GM12878 (cell line): Measurements from ENCODE around the gene PARP16. TPM values are rescaled to one million over a fixed set of nuclear protein-coding genes. Genes with fewer than 3 reads are reported as not detected.
A peak's percentile ranks its signal among the peaks of the same experiment; 100 is the strongest.

Source experiments
- ATAC-seq: fragments of 200-7000 bp; cut with Tn5 transposase; 3 replicates; pipeline ENCODE4 v1.9.1; 2020; ENCODE audit warnings: mild to moderate bottlenecking, moderate library complexity
- BruUV-seq: library from RNA; stranded (reverse); fragments of 400-500 nt; replicated peaks from 2 replicates; lab custom pipeline; 2021; lab: Mats Ljungman, UMichigan
- CTCF ChIA-PET: fragments of 300-600 bp; sonication (Branson Sonifier 250); formaldehyde crosslinking; extraction: SDS; loops from one replicate; lab custom pipeline; 2021; ENCODE audit warnings: inconsistent platforms; lab: Yijun Ruan, JAX
- POLR2A ChIA-PET: fragments of 350-600 bp; formaldehyde crosslinking; extraction: SDS; loops from one replicate; lab custom pipeline; 2021; ENCODE audit warnings: inconsistent platforms; lab: Charles Lee
- RAD21 ChIA-PET: fragments of 300-600 bp; sonication (Branson Sonifier 250); formaldehyde crosslinking; loops from one replicate; lab custom pipeline; 2023; ENCODE audit warnings: antibody characterized with exemption; ENCODE audit not compliant: unreplicated experiment; lab: Charles Lee
- SMC1A ChIA-PET: fragments of 300-600 bp; sonication (Branson Sonifier 250); formaldehyde crosslinking; loops from one replicate; lab custom pipeline; 2023; ENCODE audit not compliant: unreplicated experiment, uncharacterized antibody; lab: Charles Lee
- DNase-seq: peaks from one replicate; pipeline ENCODE4 v3.0.0-alpha.2; 2011; ENCODE audit warnings: low read depth, low spot score
- FAIRE-seq: peaks from 3 replicates; lab custom pipeline; 2011; peaks lifted over from hg19 to GRCh38; lab: Jason Lieb, UNC
- H2AFZ ChIP-seq: 2 replicates; pipeline ENCODE4 v1.6.0; 2011; ENCODE audit warnings: low read depth, low read length, control low read depth; ENCODE audit not compliant: control insufficient read depth
- H3K27ac ChIP-seq: 2 replicates; pipeline ENCODE4 v1.5.1; 2011; ENCODE audit warnings: control low read depth; ENCODE audit not compliant: control insufficient read depth, insufficient read depth
- H3K27me3 ChIP-seq, 2 experiments: replicated peaks in 1 of 2; 2 replicates each; pipeline versions ENCODE4 v1.6.0 to v1.6.1; 2011; ENCODE audit warnings: low read length in 1 of 2; ENCODE audit not compliant: control insufficient read depth in 2 of 2, insufficient read depth in 2 of 2
- H3K36me3 ChIP-seq, 2 experiments: 2 replicates each; pipeline ENCODE4 v1.5.1; 2011; ENCODE audit warnings: low read length in 1 of 2; ENCODE audit not compliant: control insufficient read depth in 2 of 2, insufficient read depth in 2 of 2
- H3K4me1 ChIP-seq: 2 replicates; pipeline ENCODE4 v1.6.1; 2011; ENCODE audit warnings: mild to moderate bottlenecking, low read length, moderate library complexity, mixed read lengths; ENCODE audit not compliant: control insufficient read depth, insufficient read depth
- H3K4me2 ChIP-seq: 2 replicates; pipeline ENCODE4 v1.6.0; 2011; ENCODE audit warnings: control low read depth; ENCODE audit not compliant: control insufficient read depth, insufficient read depth
- H3K4me3 ChIP-seq: fragments of 200-600 bp; sonication (generic); 2 replicates; pipeline ENCODE4 v1.5.1; 2016
- H3K79me2 ChIP-seq: 2 replicates; pipeline ENCODE4 v1.6.0; 2011; ENCODE audit warnings: low read length; ENCODE audit not compliant: control insufficient read depth, insufficient read depth
- H3K9ac ChIP-seq: 2 replicates; pipeline ENCODE4 v1.8.0; 2011; ENCODE audit warnings: low read length, control low read depth, mixed read lengths; ENCODE audit not compliant: control insufficient read depth, insufficient read depth
- H3K9me3 ChIP-seq: replicated peaks from 3 replicates; pipeline ENCODE4 v1.5.1; 2011; ENCODE audit warnings: mild to moderate bottlenecking, low read length; ENCODE audit not compliant: control insufficient read depth, insufficient read depth
- H4K20me1 ChIP-seq: 2 replicates; pipeline ENCODE4 v1.6.0; 2011; ENCODE audit not compliant: control insufficient read depth, insufficient read depth
- EGR1 ChIP-seq, 2 experiments: IDR thresholded peaks; 1 replicate in 1 of 2; 2 replicates in 1 of 2; pipeline ENCODE4 v1.6.1; 2011 to 2012; ENCODE audit warnings: low read depth in 2 of 2, low read length in 2 of 2, borderline replicate concordance in 1 of 2, mild to moderate bottlenecking in 1 of 2, moderate library complexity in 1 of 2
- FOS ChIP-seq: IDR thresholded peaks from 3 replicates; pipeline ENCODE4 v1.6.1; 2011; ENCODE audit warnings: borderline replicate concordance; ENCODE audit not compliant: insufficient read length; ENCODE audit errors: extremely low read depth
- REST ChIP-seq: IDR thresholded peaks from 2 replicates; pipeline ENCODE4 v1.6.1; 2012; ENCODE audit warnings: mild to moderate bottlenecking, low read depth, low read length
- ZNF207 ChIP-seq: fragments of 450-650 bp; IDR thresholded peaks from 2 replicates; pipeline ENCODE4 v1.6.1; 2014; ENCODE audit warnings: antibody characterized with exemption, mild to moderate bottlenecking, borderline replicate concordance
- WGBS: methylation state at CpG from one replicate; pipeline ENCODE4 v1.1.6; 2016; ENCODE audit warnings: low lambda C conversion rate; ENCODE audit not compliant: insufficient replicate concordance, insufficient coverage; ENCODE audit errors: missing lambda C conversion rate; 5-methylcytosine and 5-hydroxymethylcytosine counted together
- in situ Hi-C: fragments of 300-500 bp; cut with MboI; formaldehyde crosslinking; loops from 9 replicates; pipeline ENCODE4 v1.14.3; 2018; ENCODE audit warnings: mixed read lengths
- intact Hi-C: fragments of 100-400 bp; cut with micrococcal nuclease; formaldehyde crosslinking; loops from one replicate; pipeline ENCODE4 v1.14.2; 2022; ENCODE audit not compliant: unreplicated experiment
- polyA plus RNA-seq, 11 experiments: library from polyadenylated mRNA; depleted of rRNA in 4 of 11; unstranded in 6 of 11; stranded (reverse) in 5 of 11; fragments of >200 nt; fragmentation: Nextera tagmentation in 4 of 11; fragmentation: Illumina TruSeq in 1 of 11; extraction: Ambion mirVana in 4 of 11; extraction: Trizol in 1 of 11; gene quantifications; 1 replicate in 1 of 11; 2 replicates in 10 of 11; pipeline versions ENCODE4 v1.2.1 to v1.2.3, GENCODE V29; 2011 to 2016; ENCODE audit warnings: inconsistent platforms in 2 of 11, missing spikeins in 2 of 11, low read depth in 1 of 11
- total RNA-seq, 4 experiments: library from RNA; depleted of rRNA in 3 of 4; stranded (reverse); fragments of >200 nt in 3 of 4; fragmentation: Illumina TruSeq in 1 of 4; extraction: Trizol in 1 of 4; gene quantifications; 2 replicates each; pipeline versions ENCODE4 v1.2.1 to v1.2.3, GENCODE V29; 2013 to 2021

PARP16 gene
- total and polyA plus RNA-seq, 10 of the 15 experiments (the other 5 are each of a cell fraction or from before 2014, with no cell fraction given) = 4.9 to 15.7 (median 9.9) TPM

DNA sequence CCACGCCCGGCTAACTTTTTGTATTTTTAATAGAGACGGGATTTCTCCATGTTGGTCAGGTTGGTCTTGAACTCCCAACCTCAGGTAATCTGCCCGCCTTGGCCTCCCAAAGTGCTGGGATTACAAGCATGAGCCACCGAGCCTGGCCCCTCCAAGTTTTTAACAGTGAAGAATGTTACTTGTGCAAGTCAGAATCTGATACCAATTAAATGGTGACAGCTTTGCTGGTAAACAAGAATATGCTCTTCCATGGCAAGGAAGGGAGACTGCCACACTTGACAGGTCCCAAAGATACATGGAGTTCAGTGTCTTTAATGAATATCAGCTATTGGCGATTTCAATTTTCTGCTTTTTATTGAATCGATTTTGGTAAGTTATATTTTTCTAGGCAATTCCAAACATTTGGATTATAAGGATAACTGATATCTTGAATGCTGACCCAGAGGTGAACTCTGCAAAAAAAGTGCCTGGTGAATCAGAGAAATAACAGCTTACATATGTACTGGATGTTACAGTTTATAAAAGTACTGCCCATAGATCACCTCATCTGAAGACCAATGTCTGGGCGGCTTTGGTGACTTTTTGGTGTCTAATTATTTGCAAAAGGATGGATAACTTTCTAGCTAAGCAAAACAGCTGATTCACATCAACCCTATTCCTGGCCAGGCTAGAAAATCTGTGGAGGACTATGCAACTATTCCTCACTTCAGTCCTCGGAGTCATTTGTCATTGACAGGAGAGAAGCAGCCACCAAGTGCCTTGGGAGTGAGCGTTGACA, 1.2 kb downstream of the PARP16 start:
- H2AFZ ChIP-seq = peak overlapping the region; percentile 86
- intact Hi-C loops = loop anchor here (2.0 kb wide), 1 partner anchor 101 kb away; the partner anchor contains the start of gene CLPX
- H3K36me3 ChIP-seq = no peaks in the 10 kb centered on the region
- peak overlapping the region; percentile 74 for H3K4me3 ChIP-seq
- no peak for TF ChIP-seq FOS
- no peak for TF ChIP-seq ZNF207
- H3K4me2 ChIP-seq = peak overlapping the region; percentile 64
- H3K9me3 ChIP-seq = no peaks in the 10 kb centered on the region
- no peak for ATAC-seq
- H3K4me1 ChIP-seq = peaks cover 11% of the 10 kb centered on the region
- WGBS = 76% methylated on average over 10 of the region's 10 CpGs
- in situ Hi-C loops = no loop called here
- ChIA-PET CTCF (interaction anchor here (0.8 to 3.8 kb wide), 16 partner anchors 9 to 252 kb away, joined by 3 to 29 read pairs (median 5); partner anchors contain the start of genes CLPX and RNU5B-1), SMC1A (interaction anchor here (0.6 to 2.3 kb wide), 12 partner anchors 7 to 151 kb away, joined by 3 to 12 read pairs (median 4); partner anchors contain the start of genes CLPX and PDCD7), RAD21 (interaction anchor here (0.6 to 4.0 kb wide), 10 partner anchors 12 to 482 kb away, joined by 3 to 18 read pairs (median 5); partner anchors contain the start of genes CLPX and RNU5B-1), POLR2A (interaction anchor here (0.6 to 2.9 kb wide), 14 partner anchors 8 to 685 kb away, joined by 3 to 21 read pairs (median 4); partner anchors contain the start of genes CLPX and RNU5B-1)
- H3K27me3 ChIP-seq = no peaks in the 10 kb centered on the region
- no peak for FAIRE-seq
- no peak for DNase-seq
- H3K27ac ChIP-seq = no peak overlapping the region
- BruUV-seq = TSS peak; percentile 70
- H3K79me2 ChIP-seq = no peaks in the 10 kb centered on the region; the same call in 1 of the 2 replicates
- peak overlapping the region; percentile 73 for H3K9ac ChIP-seq
- H4K20me1 ChIP-seq = no peaks in the 10 kb centered on the region

DNA sequence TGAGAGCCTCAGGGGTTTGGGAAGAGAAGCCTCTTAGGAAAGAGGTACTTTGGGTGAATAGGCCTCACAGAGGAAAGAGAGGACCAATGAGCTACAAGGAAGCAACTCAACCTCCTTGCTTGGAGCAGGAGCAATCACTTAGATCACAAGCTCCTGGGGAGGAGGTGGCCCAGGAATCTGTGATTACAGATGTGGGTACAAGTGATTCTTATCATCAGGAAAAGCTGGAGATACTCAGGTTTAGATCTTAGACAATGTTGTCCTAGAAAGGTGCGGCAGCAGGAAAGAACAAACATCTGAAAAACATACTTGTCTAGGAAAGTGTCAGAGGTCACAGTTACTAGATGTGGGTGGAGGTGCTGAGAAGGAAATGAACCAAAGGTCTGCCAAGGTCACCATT, 8.2 kb downstream of the PARP16 start:
- H3K4me3 ChIP-seq = no peak overlapping the region
- DNase-seq (no peak), FAIRE-seq (no peak), ATAC-seq (no peak)
- intact Hi-C loops = no loop called here
- ChIA-PET SMC1A (interaction anchor here (0.9 to 1.8 kb wide), 3 partner anchors 8 to 227 kb away, joined by 3 to 7 read pairs (median 4); partner anchors contain the start of gene PARP16), RAD21 (no interaction called here), POLR2A (interaction anchor here (1.0 to 1.3 kb wide), 3 partner anchors 7 to 93 kb away, joined by 3 read pairs; no protein-coding TSS in a partner anchor), CTCF (interaction anchor here (1.0 to 1.5 kb wide), 5 partner anchors 8 to 92 kb away, joined by 3 to 6 read pairs (median 4); partner anchors contain the start of gene PARP16)
- BruUV-seq = no TSS peak
- no peaks in the 10 kb centered on the region for H4K20me1 ChIP-seq
- no peaks in the 10 kb centered on the region for H3K4me1 ChIP-seq
- no peak overlapping the region for H3K27ac ChIP-seq
- no peaks in the 10 kb centered on the region for H3K79me2 ChIP-seq
- H3K27me3 ChIP-seq = no peaks in the 10 kb centered on the region
- no peak overlapping the region for H3K4me2 ChIP-seq
- in situ Hi-C loops = no loop called here
- no peaks in the 10 kb centered on the region for H3K36me3 ChIP-seq
- H2AFZ ChIP-seq = no peak overlapping the region
- no peaks in the 10 kb centered on the region for H3K9me3 ChIP-seq
- WGBS = 100% methylated on average over 1 of the region's 1 CpG
- H3K9ac ChIP-seq = no peak overlapping the region
- TF ChIP-seq EGR1 (IDR thresholded peaks at IDR 0.05; ENCODE audit: borderline replicate concordance in 1 of 2, low read depth in 2 of 2, low read length in 2 of 2) = no peak
- TF ChIP-seq REST = no peak
